NCI-H510A treated with DMSO at 0.1 percent for 48 hours (cell line): ENCODE data around the gene ZNF581.
A peak's percentile ranks its signal among the peaks of the same experiment; 100 is the strongest.

Experiments used
- DNase-seq: peaks from one replicate; lab custom pipeline; 2025; lab: John Stamatoyannopoulos, UW

ZNF581 gene

GRCh38 chr19:55666343-55667005 is 23.0 kb downstream of the ZNF581 start:
- DNase-seq = no peak

- no peak for DNase-seq
Measured at GRCh38 chr19:55667006-55667381, 23.5 kb downstream of the ZNF581 start.

DNA sequence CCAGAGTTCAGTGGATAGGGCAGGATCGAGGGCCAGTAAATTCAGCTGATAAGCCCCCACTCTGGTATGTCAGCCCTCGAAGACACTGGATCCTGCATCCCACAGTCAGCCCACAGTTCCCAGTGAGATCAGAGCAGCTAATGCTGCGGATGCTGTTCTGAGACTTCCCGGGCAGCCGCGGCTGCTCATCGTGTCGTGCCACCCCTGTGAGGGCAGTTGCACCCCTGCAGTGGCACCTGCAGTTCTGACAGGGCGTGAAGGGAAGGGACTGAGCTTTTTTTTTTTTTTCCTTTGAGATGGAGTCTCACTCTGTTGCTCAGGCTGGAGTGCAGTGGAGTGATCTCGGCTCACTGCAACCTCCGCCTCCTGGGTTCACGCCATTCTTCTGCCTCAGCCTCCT is 24.1 kb downstream of the ZNF581 start:
- DNase-seq = no peak

DNA sequence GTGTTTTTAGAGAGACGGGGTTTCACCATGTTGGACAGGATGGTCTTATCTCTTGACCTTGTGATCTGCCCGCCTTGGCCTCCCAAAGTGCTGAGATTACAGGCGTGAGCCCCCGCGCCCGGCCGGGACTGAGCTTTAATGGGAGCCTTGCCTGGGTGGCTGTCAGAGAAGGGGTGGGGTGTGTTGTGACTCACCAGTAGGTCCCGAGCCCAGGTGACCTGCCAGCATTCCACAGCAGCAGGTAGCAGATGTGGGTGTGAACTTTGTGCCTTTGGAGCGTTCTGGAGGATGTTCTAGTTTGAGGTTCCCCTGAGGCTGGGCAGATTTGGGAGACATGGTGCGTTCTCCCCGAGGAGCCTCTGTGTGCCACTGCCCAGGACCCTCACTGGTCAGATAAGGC is 24.5 kb downstream of the ZNF581 start:
- DNase-seq = no peak

GRCh38 chr19:55668603-55669348 is 25.3 kb downstream of the ZNF581 start:
- no peak for DNase-seq

- DNase-seq = no peak
Measured at GRCh38 chr19:55669418-55670279, 26.2 kb downstream of the ZNF581 start.

GRCh38 chr19:55670280-55671053 is 27.0 kb downstream of the ZNF581 start:
- DNase-seq = no peak

DNA sequence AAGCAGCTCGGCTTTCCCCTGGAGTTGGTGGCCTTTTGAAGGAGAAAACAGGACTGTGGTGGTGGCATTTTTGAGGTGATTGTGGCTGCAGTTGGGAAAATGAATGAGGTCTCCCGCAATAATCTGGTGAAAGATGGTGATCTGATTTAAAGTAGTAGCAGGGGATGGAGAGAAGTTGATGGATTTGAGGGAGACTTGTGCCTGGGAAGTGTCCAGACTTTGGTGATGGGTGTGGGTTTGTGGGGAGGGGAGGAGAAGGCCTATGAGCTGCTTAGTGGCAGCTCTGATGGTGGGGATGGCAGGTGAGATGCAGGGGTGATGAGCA is 27.6 kb downstream of the ZNF581 start:
- no peak for DNase-seq

- DNase-seq = no peak
Measured at GRCh38 chr19:55672418-55672817, 29.0 kb downstream of the ZNF581 start.

- no peak for DNase-seq
Measured at GRCh38 chr19:55673465-55673864, 30.0 kb downstream of the ZNF581 start.

- DNase-seq = no peak
Measured at GRCh38 chr19:55673889-55674288, 30.4 kb downstream of the ZNF581 start.

- DNase-seq = no peak
Measured at GRCh38 chr19:55674459-55674840, 31.0 kb downstream of the ZNF581 start.

- DNase-seq = peak; percentile 95
Measured at GRCh38 chr19:55674841-55675660, 31.6 kb downstream of the ZNF581 start, which contains the start of gene EPN1. Gene EPN1 (plus strand): TSS chr19:55675226. CDS start chr19:55678628, 3,402 bp downstream.

GRCh38 chr19:55675661-55676354 is 32.4 kb downstream of the ZNF581 start:
- DNase-seq = no peak

GRCh38 chr19:55676383-55676782 is 32.9 kb downstream of the ZNF581 start:
- DNase-seq = no peak

DNA sequence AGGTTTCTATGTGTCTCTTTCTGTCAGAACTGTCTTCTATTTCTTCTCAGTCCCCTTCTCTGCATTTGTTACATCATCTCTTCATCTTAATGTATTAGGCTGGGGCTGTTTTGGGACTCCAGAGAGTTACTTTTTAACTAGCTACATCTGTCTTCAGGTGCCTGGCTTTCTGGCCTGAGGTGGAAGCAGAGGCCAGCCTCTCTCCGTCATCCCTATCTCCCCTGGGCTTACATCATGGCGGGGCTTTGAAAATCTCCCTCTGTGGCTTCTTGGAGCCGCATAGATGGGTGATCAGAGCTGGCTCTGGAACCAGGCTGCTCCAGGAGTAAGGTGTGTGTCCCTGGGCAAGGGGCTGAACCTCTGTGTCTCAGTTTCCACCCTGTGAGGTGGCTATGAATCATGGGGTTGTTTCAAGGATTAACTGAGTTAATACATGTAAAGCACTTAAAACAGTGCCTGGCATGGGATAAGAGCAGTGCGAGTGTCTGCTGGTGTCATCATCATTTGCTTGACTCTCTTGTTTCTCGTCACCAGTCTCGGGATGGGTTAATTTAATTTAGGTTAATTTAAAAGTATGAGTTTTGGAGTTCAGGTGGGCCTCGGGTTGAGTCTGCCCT is 33.5 kb downstream of the ZNF581 start:
- DNase-seq = no peak

DNA sequence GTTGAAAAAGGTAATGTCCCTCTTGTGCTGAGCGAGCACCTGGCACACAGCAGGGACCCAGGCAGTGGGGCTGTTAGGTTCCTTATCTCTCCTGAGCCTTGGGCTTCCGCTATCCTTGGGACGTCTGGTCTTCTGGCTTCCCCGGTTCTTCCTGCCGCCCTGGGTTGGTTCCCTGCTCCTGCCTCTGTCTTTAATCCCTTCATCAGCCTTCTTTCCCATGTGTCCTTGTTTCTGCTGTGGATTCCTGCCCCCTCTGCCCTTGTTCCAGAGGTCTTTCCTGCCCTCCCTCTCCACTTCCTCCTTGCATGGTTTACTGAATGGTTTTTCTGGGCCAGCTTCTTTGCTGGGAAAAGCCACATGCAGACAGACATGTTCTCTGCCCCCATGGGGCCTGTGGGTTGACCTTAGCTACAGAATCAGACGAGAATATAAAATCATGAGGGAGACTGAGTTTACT is 34.2 kb downstream of the ZNF581 start:
- no peak for DNase-seq

DNA sequence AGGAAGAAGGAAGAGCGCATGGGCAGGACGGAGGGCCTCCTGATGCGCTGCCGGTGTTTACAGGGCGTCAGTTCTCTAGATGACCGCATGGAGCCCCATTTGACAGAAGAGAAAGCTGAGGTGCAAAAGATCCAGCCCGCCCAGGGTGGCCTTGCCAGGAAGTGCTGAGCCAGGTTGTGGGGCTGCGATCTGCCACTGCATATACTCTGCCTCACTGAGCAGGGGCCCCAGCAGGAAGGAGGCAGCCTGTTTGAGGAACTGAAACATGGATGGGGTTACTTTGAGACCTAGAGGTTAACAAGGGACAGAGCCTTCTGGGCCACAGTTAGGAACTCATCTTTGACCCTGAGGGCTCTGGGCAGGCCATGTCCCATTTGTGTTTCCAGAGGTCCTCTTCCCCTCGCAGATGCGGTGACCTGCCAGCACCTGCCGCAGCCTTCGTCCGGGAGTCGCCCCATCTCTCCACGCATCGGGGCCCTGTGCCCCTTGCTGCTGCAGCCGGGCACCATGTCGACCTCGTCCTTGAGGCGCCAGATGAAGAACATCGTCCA is 34.7 kb downstream of the ZNF581 start:
- no peak for DNase-seq

GRCh38 chr19:55679343-55680257 is 36.2 kb downstream of the ZNF581 start:
- no peak for DNase-seq
